ENCODE results near the gene EFNA5. TPM values are rescaled to one million over a fixed set of nuclear protein-coding genes. Genes with fewer than 3 reads are reported as not detected.

EFNA5 gene
- polyA plus RNA-seq, 2 donors = 3.4 to 4.9 TPM

- no peaks in the 10 kb centered on the region for H3K27me3 ChIP-seq (ENCODE audit: control insufficient read depth in 1 of 2, insufficient read depth in 2 of 2, low read length in 2 of 2)
- whole genome bisulfite sequencing, 2 donors = 86 to 90% methylated on average over 2 of the region's 2 CpGs
- no peaks in the 10 kb centered on the region for H3K4me1 ChIP-seq (ENCODE audit: control insufficient read depth in 2 of 2, insufficient read depth in 2 of 2, low read length in 1 of 2)
- H3K36me3 ChIP-seq (ENCODE audit: control insufficient read depth in 2 of 2, insufficient read depth in 2 of 2, low read length in 1 of 2) = no peaks in the 10 kb centered on the region
- no peak overlapping the region for H3K4me3 ChIP-seq (ENCODE audit: low read depth in 1 of 2, low read length in 2 of 2)
- no peak overlapping the region for H3K27ac ChIP-seq (ENCODE audit: low read depth in 2 of 2, low read length in 1 of 2)
- no peaks in the 10 kb centered on the region for H3K9me3 ChIP-seq (ENCODE audit: control insufficient read depth in 2 of 2, insufficient read depth in 1 of 2, low read depth in 1 of 2, low read length in 1 of 2)
Measured at GRCh38 chr5:107414802-107415201, 255.9 kb downstream of the EFNA5 start.

GRCh38 chr5:107413754-107414153 is 257.0 kb downstream of the EFNA5 start:
- 86 to 90% methylated on average over 1 of the region's 1 CpG for WGBS, 2 donors
- no peak overlapping the region for H3K27ac ChIP-seq (ENCODE audit: low read depth in 2 of 2, low read length in 1 of 2)
- H3K9me3 ChIP-seq (ENCODE audit: control insufficient read depth in 2 of 2, insufficient read depth in 1 of 2, low read depth in 1 of 2, low read length in 1 of 2) = no peaks in the 10 kb centered on the region

GRCh38 chr5:107408564-107408963 is 262.2 kb downstream of the EFNA5 start:
- H3K4me3 ChIP-seq (ENCODE audit: low read depth in 1 of 2, low read length in 2 of 2) = no peak overlapping the region
- H3K9me3 ChIP-seq (ENCODE audit: control insufficient read depth in 2 of 2, insufficient read depth in 1 of 2, low read depth in 1 of 2, low read length in 1 of 2) = no peaks in the 10 kb centered on the region
- WGBS, 2 donors = 88 to 92% methylated on average over 2 of the region's 2 CpGs
- no peak overlapping the region for H3K27ac ChIP-seq (ENCODE audit: low read depth in 2 of 2, low read length in 1 of 2)
- H3K27me3 ChIP-seq (ENCODE audit: control insufficient read depth in 1 of 2, insufficient read depth in 2 of 2, low read length in 2 of 2) = no peaks in the 10 kb centered on the region
- no peaks in the 10 kb centered on the region for H3K4me1 ChIP-seq (ENCODE audit: control insufficient read depth in 2 of 2, insufficient read depth in 2 of 2, low read length in 1 of 2)
- no peaks in the 10 kb centered on the region for H3K36me3 ChIP-seq (ENCODE audit: control insufficient read depth in 2 of 2, insufficient read depth in 2 of 2, low read length in 1 of 2)

More at GRCh38 chr5:107413754-107414153, 257.0 kb downstream of the EFNA5 start:
- Histone ChIP-seq H3K4me1 (ENCODE audit: control insufficient read depth in 2 of 2, insufficient read depth in 2 of 2, low read length in 1 of 2) (no peaks in the 10 kb centered on the region), H3K36me3 (ENCODE audit: control insufficient read depth in 2 of 2, insufficient read depth in 2 of 2, low read length in 1 of 2) (no peaks in the 10 kb centered on the region), H3K27me3 (ENCODE audit: control insufficient read depth in 1 of 2, insufficient read depth in 2 of 2, low read length in 2 of 2) (no peaks in the 10 kb centered on the region), H3K4me3 (ENCODE audit: low read depth in 1 of 2, low read length in 2 of 2) (no peak overlapping the region)

DNA sequence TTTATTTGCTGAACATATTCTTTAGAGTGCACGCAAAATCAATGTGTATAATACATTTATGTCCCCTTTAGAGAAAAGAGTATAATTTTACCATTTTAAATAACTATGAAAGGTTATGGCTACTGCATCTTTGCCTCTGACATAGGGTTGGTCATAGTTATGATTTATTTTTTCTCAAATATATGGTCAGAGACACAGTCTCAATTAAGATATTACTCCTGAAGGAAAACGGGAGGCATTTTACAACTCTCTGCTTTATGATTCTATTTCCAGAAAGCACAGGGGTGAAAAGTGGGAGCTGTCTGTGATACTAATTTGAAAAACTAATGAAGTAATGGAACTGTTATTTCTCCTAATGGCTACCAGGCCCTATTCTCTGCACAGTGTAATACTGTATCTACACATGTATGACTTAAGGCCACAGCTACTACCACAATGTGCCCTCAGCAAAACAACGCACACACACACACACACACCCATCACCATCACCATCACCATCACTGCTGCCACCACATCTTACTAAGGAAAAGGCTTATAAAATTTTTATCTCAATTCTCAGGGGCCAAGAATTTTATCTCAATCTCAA is 262.9 kb downstream of the EFNA5 start:
- H3K36me3 ChIP-seq (ENCODE audit: control insufficient read depth in 2 of 2, insufficient read depth in 2 of 2, low read length in 1 of 2) = no peaks in the 10 kb centered on the region
- 67 to 95% methylated on average over 3 of the region's 3 CpGs for WGBS, 2 donors
- H3K4me3 ChIP-seq (ENCODE audit: low read depth in 1 of 2, low read length in 2 of 2) = no peak overlapping the region
- no peak overlapping the region for H3K27ac ChIP-seq (ENCODE audit: low read depth in 2 of 2, low read length in 1 of 2)
- peaks cover 2 to 3% of the 10 kb centered on the region in 2 donors for H3K4me1 ChIP-seq (ENCODE audit: control insufficient read depth in 2 of 2, insufficient read depth in 2 of 2, low read length in 1 of 2)
- H3K9me3 ChIP-seq (ENCODE audit: control insufficient read depth in 2 of 2, insufficient read depth in 1 of 2, low read depth in 1 of 2, low read length in 1 of 2) = no peaks in the 10 kb centered on the region
- no peaks in the 10 kb centered on the region for H3K27me3 ChIP-seq (ENCODE audit: control insufficient read depth in 1 of 2, insufficient read depth in 2 of 2, low read length in 2 of 2)

GRCh38 chr5:107404595-107405374 is 266.0 kb downstream of the EFNA5 start:
- Histone ChIP-seq H3K4me3 (ENCODE audit: low read depth in 1 of 2, low read length in 2 of 2) (no peak overlapping the region), H3K4me1 (ENCODE audit: control insufficient read depth in 2 of 2, insufficient read depth in 2 of 2, low read length in 1 of 2) (peaks cover 3% of the 10 kb centered on the region in 2 donors), H3K27me3 (ENCODE audit: control insufficient read depth in 1 of 2, insufficient read depth in 2 of 2, low read length in 2 of 2) (no peaks in the 10 kb centered on the region), H3K36me3 (ENCODE audit: control insufficient read depth in 2 of 2, insufficient read depth in 2 of 2, low read length in 1 of 2) (no peaks in the 10 kb centered on the region), H3K27ac (ENCODE audit: low read depth in 2 of 2, low read length in 1 of 2) (peak overlapping the region; percentile 60 to 76), H3K9me3 (ENCODE audit: control insufficient read depth in 2 of 2, insufficient read depth in 1 of 2, low read depth in 1 of 2, low read length in 1 of 2) (no peaks in the 10 kb centered on the region)
- 50 to 59% methylated on average over 10 of the region's 10 CpGs for WGBS, 2 donors

GRCh38 chr5:107403228-107403953 is 267.3 kb downstream of the EFNA5 start:
- Histone ChIP-seq H3K27ac (ENCODE audit: low read depth in 2 of 2, low read length in 1 of 2) (no peak overlapping the region), H3K4me1 (ENCODE audit: control insufficient read depth in 2 of 2, insufficient read depth in 2 of 2, low read length in 1 of 2) (peaks cover 3% of the 10 kb centered on the region in 2 donors), H3K9me3 (ENCODE audit: control insufficient read depth in 2 of 2, insufficient read depth in 1 of 2, low read depth in 1 of 2, low read length in 1 of 2) (no peaks in the 10 kb centered on the region), H3K27me3 (ENCODE audit: control insufficient read depth in 1 of 2, insufficient read depth in 2 of 2, low read length in 2 of 2) (no peaks in the 10 kb centered on the region), H3K36me3 (ENCODE audit: control insufficient read depth in 2 of 2, insufficient read depth in 2 of 2, low read length in 1 of 2) (no peaks in the 10 kb centered on the region), H3K4me3 (ENCODE audit: low read depth in 1 of 2, low read length in 2 of 2) (no peak overlapping the region)
- 57 to 60% methylated on average over 3 of the region's 3 CpGs for WGBS, 2 donors

GRCh38 chr5:107402434-107403227 is 268.1 kb downstream of the EFNA5 start:
- H3K4me3 ChIP-seq (ENCODE audit: low read depth in 1 of 2, low read length in 2 of 2) = no peak overlapping the region
- H3K27me3 ChIP-seq (ENCODE audit: control insufficient read depth in 1 of 2, insufficient read depth in 2 of 2, low read length in 2 of 2) = no peaks in the 10 kb centered on the region
- no peak overlapping the region for H3K27ac ChIP-seq (ENCODE audit: low read depth in 2 of 2, low read length in 1 of 2)
- H3K36me3 ChIP-seq (ENCODE audit: control insufficient read depth in 2 of 2, insufficient read depth in 2 of 2, low read length in 1 of 2) = no peaks in the 10 kb centered on the region
- 61 to 79% methylated on average over 12 of the region's 12 CpGs for WGBS, 2 donors
- peaks cover 3% of the 10 kb centered on the region in 2 donors for H3K4me1 ChIP-seq (ENCODE audit: control insufficient read depth in 2 of 2, insufficient read depth in 2 of 2, low read length in 1 of 2)
- no peaks in the 10 kb centered on the region for H3K9me3 ChIP-seq (ENCODE audit: control insufficient read depth in 2 of 2, insufficient read depth in 1 of 2, low read depth in 1 of 2, low read length in 1 of 2)

DNA sequence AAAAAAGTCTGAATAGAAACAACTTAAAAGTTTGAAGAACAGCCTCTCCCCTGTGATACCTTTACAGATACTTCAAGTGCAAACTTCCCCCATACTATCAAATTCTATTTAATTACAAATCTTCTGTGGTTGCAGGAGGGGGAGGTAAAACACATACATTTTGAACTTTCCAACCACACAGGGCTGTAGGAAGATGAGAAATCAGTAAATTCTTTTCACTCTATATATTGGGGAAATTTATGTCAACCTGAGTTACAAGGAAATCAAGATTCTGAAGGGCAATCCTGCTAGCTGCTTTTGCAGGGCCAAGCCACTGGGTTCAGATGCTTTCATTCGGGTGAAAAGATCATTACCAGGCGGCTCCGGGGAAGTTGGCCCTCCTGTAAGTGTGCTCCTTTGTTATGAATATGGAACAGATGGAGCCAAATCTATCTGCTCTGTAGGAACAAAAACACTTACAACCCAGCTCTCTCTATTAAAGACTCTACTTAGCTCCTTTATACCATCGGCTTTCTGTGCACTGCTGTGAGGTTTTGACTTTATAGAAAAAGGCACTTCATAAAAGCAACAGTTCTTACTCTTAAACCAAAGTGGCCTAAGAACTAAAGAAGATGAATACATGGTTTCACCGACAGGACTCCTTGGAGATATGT is 269.1 kb downstream of the EFNA5 start:
- H3K4me1 ChIP-seq (ENCODE audit: control insufficient read depth in 2 of 2, insufficient read depth in 2 of 2, low read length in 1 of 2) = peaks cover 3% of the 10 kb centered on the region in 2 donors

DNA sequence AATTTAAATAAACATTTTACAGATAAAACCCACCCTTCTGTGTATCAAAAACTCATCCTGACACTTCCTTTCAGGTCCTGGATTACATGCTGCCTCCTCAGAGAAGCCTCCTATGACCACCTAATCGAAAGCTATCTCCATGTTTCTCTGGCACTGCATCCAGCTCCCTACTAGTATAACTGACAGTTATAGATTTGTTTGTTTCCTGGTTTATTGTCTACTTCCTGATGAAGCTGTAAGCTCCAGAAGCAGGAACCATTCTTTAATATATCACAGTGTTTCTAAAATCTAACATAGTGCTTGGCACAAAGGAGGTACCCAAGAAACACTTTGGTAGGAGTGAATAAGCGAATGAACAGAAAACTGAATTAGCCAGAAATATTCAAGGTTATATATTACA is 270.4 kb downstream of the EFNA5 start:
- 94 to 96% methylated on average over 2 of the region's 2 CpGs for WGBS, 2 donors
- no peaks in the 10 kb centered on the region for H3K36me3 ChIP-seq (ENCODE audit: control insufficient read depth in 2 of 2, insufficient read depth in 2 of 2, low read length in 1 of 2)

More for the DNA sequence above, 269.1 kb downstream of the EFNA5 start:
- no peak overlapping the region for H3K27ac ChIP-seq (ENCODE audit: low read depth in 2 of 2, low read length in 1 of 2)
- no peaks in the 10 kb centered on the region for H3K27me3 ChIP-seq (ENCODE audit: control insufficient read depth in 1 of 2, insufficient read depth in 2 of 2, low read length in 2 of 2)
- no peak overlapping the region for H3K4me3 ChIP-seq (ENCODE audit: low read depth in 1 of 2, low read length in 2 of 2)
- 68 to 76% methylated on average over 5 of the region's 5 CpGs for WGBS, 2 donors
- no peaks in the 10 kb centered on the region for H3K36me3 ChIP-seq (ENCODE audit: control insufficient read depth in 2 of 2, insufficient read depth in 2 of 2, low read length in 1 of 2)
- no peaks in the 10 kb centered on the region for H3K9me3 ChIP-seq (ENCODE audit: control insufficient read depth in 2 of 2, insufficient read depth in 1 of 2, low read depth in 1 of 2, low read length in 1 of 2)

More for the DNA sequence above, 270.4 kb downstream of the EFNA5 start:
- H3K27me3 ChIP-seq (ENCODE audit: control insufficient read depth in 1 of 2, insufficient read depth in 2 of 2, low read length in 2 of 2) = no peaks in the 10 kb centered on the region
- no peak overlapping the region for H3K4me3 ChIP-seq (ENCODE audit: low read depth in 1 of 2, low read length in 2 of 2)
- no peaks in the 10 kb centered on the region for H3K9me3 ChIP-seq (ENCODE audit: control insufficient read depth in 2 of 2, insufficient read depth in 1 of 2, low read depth in 1 of 2, low read length in 1 of 2)
- H3K27ac ChIP-seq (ENCODE audit: low read depth in 2 of 2, low read length in 1 of 2) = no peak overlapping the region
- H3K4me1 ChIP-seq (ENCODE audit: control insufficient read depth in 2 of 2, insufficient read depth in 2 of 2, low read length in 1 of 2) = peaks cover 3% of the 10 kb centered on the region in 2 donors

Data from esophagus (tissue), 2 donors.